Adrenal gland (tissue), 12 donors: ENCODE data around the gene VPS35L. TPM values are rescaled to one million over a fixed set of nuclear protein-coding genes. Genes with fewer than 3 reads are reported as not detected.

Experiments used
- DNase-seq, 7 donors: peaks; one replicate each; pipeline ENCODE4 v3.0.0-alpha.2; 2019 to 2020
- H3K27ac ChIP-seq, 5 donors: fragments of 200-600 bp; sonication (generic) in 4 of 5; 1 replicate in 3 of 5; 2 replicates in 2 of 5; pipeline versions ENCODE4 v1.5.1 to v1.8.0; 2016 to 2020; ENCODE audit warnings: mild to moderate bottlenecking in 1 of 5
- H3K27me3 ChIP-seq: fragments of 200-600 bp; 2 replicates; pipeline ENCODE4 v1.8.0; 2021
- H3K36me3 ChIP-seq, 2 donors: fragments of 200-600 bp; replicated peaks in 1 of 2; 1 replicate in 1 of 2; 2 replicates in 1 of 2; pipeline versions ENCODE4 v1.5.1 to v1.8.0; 2018 to 2022
- H3K4me1 ChIP-seq, 2 donors: fragments of 200-600 bp; replicated peaks in 1 of 2; 1 replicate in 1 of 2; 2 replicates in 1 of 2; pipeline versions ENCODE4 v1.5.1 to v1.8.0; 2018 to 2021
- H3K4me3 ChIP-seq, 4 donors: fragments of 200-600 bp; sonication (generic) in 3 of 4; one replicate each; pipeline ENCODE4 v1.5.1; 2016 to 2018
- H3K9me3 ChIP-seq, 3 donors: fragments of 200-600 bp; sonication (generic) in 1 of 3; replicated peaks in 1 of 3; 1 replicate in 2 of 3; 2 replicates in 1 of 3; pipeline versions ENCODE4 v1.5.1 to v1.8.0; 2016 to 2021
- CTCF ChIP-seq, 6 experiments: fragments of 450-650 bp in 4 of 6; fragments of 200-600 bp in 2 of 6; sonication (generic) in 1 of 6; IDR thresholded peaks; 1 replicate in 5 of 6; 2 replicates in 1 of 6; pipeline versions ENCODE4 v1.5.1 to v1.8.0; 2016 to 2021; ENCODE audit warnings: antibody characterized with exemption in 6 of 6, mild to moderate bottlenecking in 2 of 6, moderate library complexity in 1 of 6
- POLR2A ChIP-seq, 2 donors: fragments of 450-650 bp; IDR thresholded peaks; one replicate each; pipeline ENCODE4 v1.6.1; 2017; ENCODE audit warnings: antibody characterized with exemption in 2 of 2, mild to moderate bottlenecking in 2 of 2, moderate library complexity in 1 of 2
- WGBS, 4 donors: extraction: QIAGEN DNeasy Blood & Tissue Kit in 2 of 4; methylation state at CpG; one replicate each; pipeline versions ENCODE4 v1.1.5 to v1.1.7; 2013 to 2017; 5-methylcytosine and 5-hydroxymethylcytosine counted together
- intact Hi-C, 2 donors: fragments of 100-400 bp; cut with DNase I; formaldehyde crosslinking; loops; one replicate each; pipeline versions ENCODE4 v1.14.1 to v1.15.0; 2022 to 2023
- polyA plus RNA-seq, 3 donors: library from polyadenylated mRNA; stranded (reverse); fragments of 200-250 nt in 2 of 3; fragments of 350-450 nt in 1 of 3; fragmentation: Illumina TruSeq in 1 of 3; extraction: RNeasy Lipid Tissue Mini Kit (QIAGEN cat#74804) in 1 of 3; gene quantifications; one replicate each; pipeline ENCODE4 v1.2.3, GENCODE V29; 2013 to 2014
- total RNA-seq, 9 donors: library from RNA; depleted of rRNA in 4 of 9; stranded (reverse); fragments of >200 nt in 4 of 9; fragments of 120-200 nt in 1 of 9; fragmentation: NEBNext Ultra II Directional in 1 of 9; extraction: Animal tissue kit (Norgen Biotek cat#: 25700) in 1 of 9; gene quantifications; one replicate each; pipeline versions ENCODE4 v1.1.0 to v1.2.4, GENCODE V29; 2013 to 2023
- donor health status: healthy with polysubstance abuse.
- donor health status: Bipolar disorder and iron deficiency.
- donor health status: DM: yes; HTN: yes; CAD: no.
- donor health status: DM: no; HTN: no; CAD: no.
- donor health status: DM: no; HTN: no; CAD: no.
- donor health status: DM: yes; HTN: yes; CAD: no.

Gene VPS35L
- total and polyA plus RNA-seq, 12 donors: 38.3 to 96.7 (median 66.9) TPM

- H3K27me3 ChIP-seq: no peaks in the 10 kb centered on the region
- no peak for TF ChIP-seq CTCF (IDR thresholded peaks at IDR 0.05)
- TF ChIP-seq POLR2A (IDR thresholded peaks at IDR 0.05): no peak
- peaks cover 0 to 41% of the 10 kb centered on the region in 2 donors for H3K36me3 ChIP-seq
- H3K4me3 ChIP-seq: no peak overlapping the region
- no peak for DNase-seq
- intact Hi-C loops: no loop called here
- no peak overlapping the region for H3K27ac ChIP-seq
- WGBS, 4 donors: 75 to 84% (median 79%) methylated on average over 6 of the region's 6 CpGs
- H3K4me1 ChIP-seq: no peaks in the 10 kb centered on the region
- no peaks in the 10 kb centered on the region for H3K9me3 ChIP-seq
Measured at GRCh38 chr16:19680881-19681340, 125.4 kb downstream of the VPS35L start.

GRCh38 chr16:19681637-19682036 lies 126.1 kb downstream of the VPS35L start:
- Histone ChIP-seq H3K9me3 (no peaks in the 10 kb centered on the region), H3K27ac (no peak overlapping the region), H3K27me3 (no peaks in the 10 kb centered on the region), H3K4me3 (no peak overlapping the region), H3K36me3 (peaks cover 0 to 40% of the 10 kb centered on the region in 2 donors), H3K4me1 (no peaks in the 10 kb centered on the region)
- TF ChIP-seq CTCF (IDR thresholded peaks at IDR 0.05) (no peak), POLR2A (IDR thresholded peaks at IDR 0.05) (no peak)
- 88 to 93% (median 90%) methylated on average over 12 of the region's 12 CpGs for WGBS, 4 donors
- no peak for DNase-seq
- intact Hi-C loops: no loop called here

GRCh38 chr16:19683453-19684236 lies 128.1 kb downstream of the VPS35L start:
- H3K27me3 ChIP-seq: no peaks in the 10 kb centered on the region
- 94 to 96% (median 94%) methylated on average over 5 to 6 of the region's 6 CpGs for WGBS, 4 donors
- H3K9me3 ChIP-seq: no peaks in the 10 kb centered on the region
- intact Hi-C loops: no loop called here
- H3K4me1 ChIP-seq: no peaks in the 10 kb centered on the region
- H3K4me3 ChIP-seq: no peak overlapping the region
- H3K36me3 ChIP-seq: peaks cover 0 to 41% of the 10 kb centered on the region in 2 donors
- DNase-seq: no peak
- H3K27ac ChIP-seq: no peak overlapping the region
- no peak for TF ChIP-seq POLR2A (IDR thresholded peaks at IDR 0.05)

- no peaks in the 10 kb centered on the region for H3K9me3 ChIP-seq
- TF ChIP-seq CTCF (IDR thresholded peaks at IDR 0.05) (no peak), POLR2A (IDR thresholded peaks at IDR 0.05) (no peak)
- no peak for DNase-seq
- H3K4me3 ChIP-seq: no peak overlapping the region
- no peak overlapping the region for H3K27ac ChIP-seq
- 95 to 100% (median 98%) methylated on average over 4 of the region's 4 CpGs for WGBS, 4 donors
- peaks cover 0 to 36% of the 10 kb centered on the region in 2 donors for H3K36me3 ChIP-seq
- intact Hi-C loops: no loop called here
- no peaks in the 10 kb centered on the region for H3K27me3 ChIP-seq
- H3K4me1 ChIP-seq: peaks cover 6 to 7% of the 10 kb centered on the region in 2 donors
Measured at GRCh38 chr16:19685176-19685575, 129.7 kb downstream of the VPS35L start.

GRCh38 chr16:19687279-19687678 lies 131.8 kb downstream of the VPS35L start:
- Histone ChIP-seq H3K4me1 (peaks cover 17 to 24% of the 10 kb centered on the region in 2 donors), H3K27me3 (no peaks in the 10 kb centered on the region), H3K36me3 (peaks cover 0 to 36% of the 10 kb centered on the region in 2 donors), H3K4me3 (no peak overlapping the region), H3K9me3 (no peaks in the 10 kb centered on the region), H3K27ac (no peak overlapping the region)
- WGBS, 4 donors: 83 to 90% (median 87%) methylated on average over 7 of the region's 7 CpGs
- TF ChIP-seq CTCF (IDR thresholded peaks at IDR 0.05): no peak
- no peak for TF ChIP-seq POLR2A (IDR thresholded peaks at IDR 0.05)
- no peak for DNase-seq
- intact Hi-C loops: no loop called here
